Hematopoietic multipotent progenitor cell (in vitro differentiated cells): ENCODE measurements around the gene PRR33. TPM values are rescaled to one million over a fixed set of nuclear protein-coding genes. Genes with fewer than 3 reads are reported as not detected.
A peak's percentile ranks its signal among the peaks of the same experiment; 100 is the strongest.

Experiments used
- DNase-seq, 3 donors: peaks; one replicate each; pipeline ENCODE4 v3.0.0-alpha.2; 2011 to 2015; ENCODE audit warnings: low read depth in 2 of 3, low spot score in 2 of 3
- small RNA-seq: library from RNA; depleted of rRNA; stranded (forward); fragments of <200 nt; gene quantifications from one replicate; pipeline ENCODE3, GENCODE V24; 2012
- total RNA-seq: library from RNA; depleted of rRNA; stranded (reverse); fragments of >200 nt; gene quantifications from one replicate; pipeline ENCODE4 v1.2.3, GENCODE V29; 2012

The PRR33 gene
- total RNA-seq, 1 donor: 0.54 TPM

- DNase-seq: peak in 2 of 3 donors; percentile 54 to 70
These were observed 51.5 kb downstream of the PRR33 start for GRCh38 chr11:1839924-1840779.

GRCh38 chr11:1839204-1839923 lies 52.3 kb downstream of the PRR33 start:
- DNase-seq: no peak

- no peak for DNase-seq
These were observed 53.1 kb downstream of the PRR33 start, which contains the start of gene TNNI2 for GRCh38 chr11:1838426-1839144. Gene TNNI2, plus strand, starts transcription at chr11:1838981. Its CDS starts 716 bp downstream, at chr11:1839697.

Small RNA genes lying within 50 kb of the gene (small RNA-seq; reads per million reads assigned to genes)
- not detected for gene AC051649.1
- gene MIR4298: not detected

Other genes with a start within 250 kb of the PRR33 start
- gene KRTAP5-6, start 194.7 kb downstream of the PRR33 start, total RNA-seq: not detected
- gene IFITM10, start 141.3 kb downstream of the PRR33 start, total RNA-seq: 1.1 TPM
- 259 TPM for gene CTSD, start 128.0 kb downstream of the PRR33 start, total RNA-seq
- gene SYT8, start 56.9 kb downstream of the PRR33 start, total RNA-seq: not detected
- 1.3 TPM for gene TNNI2, start 52.9 kb downstream of the PRR33 start, total RNA-seq
- 79.4 TPM for gene LSP1, start 38.8 kb downstream of the PRR33 start, total RNA-seq
- 3.2 TPM for gene TNNT3, start 27.8 kb upstream of the PRR33 start, total RNA-seq
- gene MRPL23, start 55.4 kb upstream of the PRR33 start, total RNA-seq: 206 TPM
- 2.7 TPM for gene H19, start 105.9 kb upstream of the PRR33 start, total RNA-seq
- under 0.01 TPM for gene IGF2, start 247.5 kb upstream of the PRR33 start, total RNA-seq